Gastrocnemius medialis (tissue), 4 donors: ENCODE measurements around the gene SMCO2. TPM values are rescaled to one million over a fixed set of nuclear protein-coding genes. Genes with fewer than 3 reads are reported as not detected.

Source experiments
- ATAC-seq, 2 donors: fragments of 150-250 bp; one replicate each; pipeline ENCODE4 v1.9.1; 2016
- DNase-seq, 2 donors: peaks; one replicate each; pipeline ENCODE4 v3.0.0-alpha.2; 2019
- H3K27ac ChIP-seq, 4 donors: fragments of 200-600 bp; sonication (generic); 1 replicate in 1 of 4; 2 replicates in 3 of 4; pipeline ENCODE4 v1.5.1; 2016 to 2018; ENCODE audit warnings: mild to moderate bottlenecking in 2 of 4, moderate library complexity in 1 of 4
- H3K27me3 ChIP-seq, 3 donors: fragments of 200-600 bp; sonication (generic) in 2 of 3; 1 replicate in 1 of 3; 2 replicates in 2 of 3; pipeline versions ENCODE4 v1.5.1 to v1.6.0; 2016 to 2019; ENCODE audit warnings: mild to moderate bottlenecking in 1 of 3, moderate library complexity in 1 of 3
- H3K36me3 ChIP-seq, 2 donors: fragments of 200-600 bp; sonication (generic) in 1 of 2; one replicate each; pipeline ENCODE4 v1.5.1; 2017 to 2018
- H3K4me1 ChIP-seq, 2 donors: fragments of 200-600 bp; sonication (generic) in 1 of 2; one replicate each; pipeline ENCODE4 v1.5.1; 2016 to 2017; ENCODE audit warnings: mild to moderate bottlenecking in 2 of 2
- H3K4me3 ChIP-seq, 4 donors: fragments of 200-600 bp; sonication (generic) in 3 of 4; 1 replicate in 1 of 4; 2 replicates in 3 of 4; pipeline ENCODE4 v1.5.1; 2016 to 2019; ENCODE audit warnings: mild to moderate bottlenecking in 2 of 4
- H3K9me3 ChIP-seq, 3 donors: fragments of 200-600 bp; sonication (generic) in 2 of 3; 1 replicate in 1 of 3; 2 replicates in 2 of 3; pipeline ENCODE4 v1.5.1; 2016 to 2019
- CTCF ChIP-seq, 5 experiments: fragments of 450-650 bp in 3 of 5; fragments of 200-600 bp in 2 of 5; sonication (generic) in 2 of 5; IDR thresholded peaks in 4 of 5; conservative IDR thresholded peaks in 1 of 5; 1 replicate in 4 of 5; 2 replicates in 1 of 5; pipeline ENCODE4 v1.5.1; 2016 to 2019; ENCODE audit warnings: antibody characterized with exemption in 5 of 5, mild to moderate bottlenecking in 3 of 5, moderate library complexity in 3 of 5
- POLR2A ChIP-seq, 2 donors: fragments of 450-650 bp; IDR thresholded peaks; one replicate each; pipeline ENCODE4 v1.6.1; 2017; ENCODE audit warnings: antibody characterized with exemption in 2 of 2, mild to moderate bottlenecking in 2 of 2, moderate library complexity in 2 of 2
- in situ Hi-C, 4 donors: fragments of 200-750 bp; cut with MboI; loops; one replicate each; pipeline versions ENCODE4 v1.15.0 to v1.8.0; 2017; ENCODE audit warnings: low sequenced_read_pairs in 4 of 4
- intact Hi-C: fragments of 100-400 bp; cut with DNase I; formaldehyde crosslinking; loops from one replicate; pipeline ENCODE4 v1.15.1; 2023; ENCODE audit warnings: low total_unique reads
- total RNA-seq, 4 donors: library from RNA; depleted of rRNA; stranded (reverse); fragments of >200 nt; gene quantifications; one replicate each; pipeline versions ENCODE4 v1.1.0 to v1.2.3, GENCODE V29; 2016

SMCO2 gene
- total RNA-seq, 4 donors from 2014 or later, result not detected

- intact Hi-C loops (no loop called here), in situ Hi-C loops (no loop called here)
- Histone ChIP-seq H3K27ac (no peak overlapping the region), H3K9me3 (no peaks in the 10 kb centered on the region), H3K4me1 (peaks cover 0 to 6% of the 10 kb centered on the region in 2 donors), H3K4me3 (no peak overlapping the region), H3K27me3 (no peaks in the 10 kb centered on the region), H3K36me3 (no peaks in the 10 kb centered on the region)
- TF ChIP-seq CTCF (IDR thresholded peaks at IDR 0.05 in 4 of 5, conservative IDR thresholded peaks at IDR 0.05 in 1 of 5), result no peak
- no peak for TF ChIP-seq POLR2A (IDR thresholded peaks at IDR 0.05)
- ATAC-seq, result no peak
- no peak for DNase-seq
Observed at GRCh38 chr12:27506645-27507189, 60.2 kb downstream of the SMCO2 start.

- in situ Hi-C loops, result no loop called here
- intact Hi-C loops, result no loop called here
Observed at GRCh38 chr12:27508736-27509431, 62.3 kb downstream of the SMCO2 start.

GRCh38 chr12:27511031-27511722 lies 64.6 kb downstream of the SMCO2 start:
- H3K36me3 ChIP-seq, result no peaks in the 10 kb centered on the region
- H3K9me3 ChIP-seq, result no peaks in the 10 kb centered on the region
- TF ChIP-seq CTCF (IDR thresholded peaks at IDR 0.05 in 4 of 5, conservative IDR thresholded peaks at IDR 0.05 in 1 of 5), result no peak
- TF ChIP-seq POLR2A (IDR thresholded peaks at IDR 0.05), result no peak
- DNase-seq (no peak), ATAC-seq (peak in 1 of 2 donors; percentile 18)
- H3K4me1 ChIP-seq, result peaks cover 0 to 7% of the 10 kb centered on the region in 2 donors
- no peak overlapping the region for H3K27ac ChIP-seq
- intact Hi-C loops (no loop called here), in situ Hi-C loops (no loop called here)
- H3K4me3 ChIP-seq, result no peak overlapping the region
- no peaks in the 10 kb centered on the region for H3K27me3 ChIP-seq

More at GRCh38 chr12:27508736-27509431, 62.3 kb downstream of the SMCO2 start:
- Histone ChIP-seq H3K4me3 (no peak overlapping the region), H3K27me3 (no peaks in the 10 kb centered on the region), H3K4me1 (peaks cover 0 to 7% of the 10 kb centered on the region in 2 donors), H3K36me3 (no peaks in the 10 kb centered on the region), H3K27ac (no peak overlapping the region), H3K9me3 (no peaks in the 10 kb centered on the region)
- TF ChIP-seq CTCF (IDR thresholded peaks at IDR 0.05 in 4 of 5, conservative IDR thresholded peaks at IDR 0.05 in 1 of 5) (no peak), POLR2A (IDR thresholded peaks at IDR 0.05) (no peak)
- DNase-seq (no peak), ATAC-seq (no peak)

GRCh38 chr12:27511723-27512045 lies 65.1 kb downstream of the SMCO2 start:
- Histone ChIP-seq H3K4me3 (no peak overlapping the region), H3K27ac (no peak overlapping the region), H3K27me3 (no peaks in the 10 kb centered on the region), H3K9me3 (no peaks in the 10 kb centered on the region), H3K4me1 (peaks cover 0 to 7% of the 10 kb centered on the region in 2 donors), H3K36me3 (no peaks in the 10 kb centered on the region)
- TF ChIP-seq POLR2A (IDR thresholded peaks at IDR 0.05) (no peak), CTCF (IDR thresholded peaks at IDR 0.05 in 4 of 5, conservative IDR thresholded peaks at IDR 0.05 in 1 of 5) (no peak)
- ATAC-seq (no peak), DNase-seq (no peak)
- in situ Hi-C loops (no loop called here), intact Hi-C loops (no loop called here)
